DMS53 (cell line): ENCODE data around the gene OR2AE1.
"Not testable (repeated sequence)": the region's sequence is repeated elsewhere in the genome, so short reads cannot be mapped to it uniquely, and the experiment has no call there.

Experiments
- DNase-seq: peaks from one replicate; lab custom pipeline; 2025; lab: John Stamatoyannopoulos, UW

OR2AE1 gene, protein sequence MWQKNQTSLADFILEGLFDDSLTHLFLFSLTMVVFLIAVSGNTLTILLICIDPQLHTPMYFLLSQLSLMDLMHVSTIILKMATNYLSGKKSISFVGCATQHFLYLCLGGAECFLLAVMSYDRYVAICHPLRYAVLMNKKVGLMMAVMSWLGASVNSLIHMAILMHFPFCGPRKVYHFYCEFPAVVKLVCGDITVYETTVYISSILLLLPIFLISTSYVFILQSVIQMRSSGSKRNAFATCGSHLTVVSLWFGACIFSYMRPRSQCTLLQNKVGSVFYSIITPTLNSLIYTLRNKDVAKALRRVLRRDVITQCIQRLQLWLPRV

DNA sequence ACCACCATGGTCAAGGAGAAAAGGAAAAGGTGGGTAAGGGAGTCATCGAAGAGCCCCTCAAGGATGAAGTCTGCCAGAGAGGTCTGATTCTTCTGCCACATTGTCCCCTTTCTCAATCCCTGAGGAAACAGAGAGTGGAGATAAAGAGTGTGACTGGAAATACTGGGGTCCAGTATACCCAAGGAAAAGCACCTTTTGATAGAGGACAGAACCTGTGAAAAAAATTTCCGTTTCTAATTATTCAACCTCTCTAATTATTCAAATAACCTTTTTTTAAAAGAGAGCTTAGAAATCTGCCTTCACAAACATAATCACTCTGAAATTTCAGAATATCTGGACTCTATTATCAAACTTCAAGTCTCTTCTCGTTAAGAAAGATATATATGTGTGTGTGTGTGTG, at the start of gene OR2AE1:
Gene OR2AE1, minus strand, starts transcription at position 101 of the 400 bp plus-strand sequence. Its CDS starts 0 bp downstream, at position 101.
- no peak for DNase-seq

DNA sequence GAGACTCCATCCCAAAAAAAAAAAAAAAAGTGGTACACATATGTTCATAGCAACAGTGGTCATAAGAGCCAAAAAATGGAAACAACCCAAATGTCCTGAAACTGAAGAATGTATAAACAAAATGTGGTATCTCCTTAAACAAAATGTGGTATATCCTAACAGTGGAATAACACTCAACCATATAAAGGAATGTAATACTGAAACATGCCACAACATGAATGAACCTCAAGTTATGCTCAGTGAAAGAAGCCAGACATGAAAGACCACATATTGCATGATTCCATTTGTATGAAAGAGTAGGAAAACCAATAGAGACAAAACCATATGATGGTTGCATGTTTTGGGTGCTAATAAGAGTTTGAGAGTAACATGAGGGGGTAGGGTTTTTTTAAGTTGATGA, 49.5 kb upstream of the OR2AE1 start:
- DNase-seq: no peak

DNA sequence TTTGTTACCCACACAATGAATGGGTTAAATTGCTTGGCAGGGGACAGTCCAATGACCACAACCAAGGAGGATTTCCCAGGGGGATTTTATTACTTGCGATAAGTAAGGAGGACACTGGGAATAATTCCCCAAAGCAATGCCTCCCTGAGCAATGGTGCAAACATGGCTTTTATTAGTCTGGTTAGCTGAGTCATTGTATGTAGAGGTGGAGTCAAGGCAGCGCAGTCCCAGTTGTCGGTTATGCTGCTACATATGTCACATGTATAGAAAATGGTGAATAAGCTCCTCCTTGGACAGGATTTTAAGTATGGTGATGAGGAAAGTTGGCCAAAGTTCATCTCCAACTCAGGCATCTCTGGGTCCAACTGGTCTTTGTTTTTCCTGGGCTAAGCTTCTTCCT, 46.4 kb upstream of the OR2AE1 start:
- DNase-seq: peak; percentile 18

DNA sequence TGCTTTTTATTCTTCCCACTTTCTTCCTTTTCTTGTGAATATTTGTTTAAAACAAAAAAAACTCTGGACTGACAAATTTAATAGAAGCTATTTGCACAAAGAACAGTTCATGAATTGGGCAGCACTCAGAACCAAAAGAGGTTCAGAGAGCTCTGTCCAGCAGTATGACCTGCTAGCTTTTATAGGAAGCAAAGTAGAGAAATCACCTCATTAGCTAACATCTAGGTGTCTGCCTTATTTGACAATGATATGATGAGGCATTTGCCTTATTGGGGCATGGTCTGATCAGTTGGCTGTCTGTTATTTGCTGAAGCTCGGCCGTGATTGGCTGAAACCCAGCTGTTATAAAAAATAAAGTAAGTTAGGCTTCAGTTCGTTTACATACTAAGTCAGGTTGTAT, 43.3 kb upstream of the OR2AE1 start:
- DNase-seq: peak; percentile 28

DNA sequence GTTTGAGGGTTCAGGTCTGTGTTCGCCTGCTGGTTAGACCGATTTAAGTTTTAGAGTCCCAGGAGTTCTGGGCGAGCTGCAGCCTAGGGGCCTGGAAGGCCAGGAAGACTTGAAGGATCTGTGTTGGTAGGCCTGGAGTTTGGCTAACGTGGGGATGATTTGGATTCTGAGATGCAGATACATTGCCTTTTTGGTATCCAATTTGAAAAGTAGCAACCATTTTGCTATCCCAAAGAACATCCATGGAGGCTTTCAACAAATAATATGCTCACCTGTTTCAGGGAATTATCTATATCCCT, 42.9 kb upstream of the OR2AE1 start:
- DNase-seq: no peak

DNA sequence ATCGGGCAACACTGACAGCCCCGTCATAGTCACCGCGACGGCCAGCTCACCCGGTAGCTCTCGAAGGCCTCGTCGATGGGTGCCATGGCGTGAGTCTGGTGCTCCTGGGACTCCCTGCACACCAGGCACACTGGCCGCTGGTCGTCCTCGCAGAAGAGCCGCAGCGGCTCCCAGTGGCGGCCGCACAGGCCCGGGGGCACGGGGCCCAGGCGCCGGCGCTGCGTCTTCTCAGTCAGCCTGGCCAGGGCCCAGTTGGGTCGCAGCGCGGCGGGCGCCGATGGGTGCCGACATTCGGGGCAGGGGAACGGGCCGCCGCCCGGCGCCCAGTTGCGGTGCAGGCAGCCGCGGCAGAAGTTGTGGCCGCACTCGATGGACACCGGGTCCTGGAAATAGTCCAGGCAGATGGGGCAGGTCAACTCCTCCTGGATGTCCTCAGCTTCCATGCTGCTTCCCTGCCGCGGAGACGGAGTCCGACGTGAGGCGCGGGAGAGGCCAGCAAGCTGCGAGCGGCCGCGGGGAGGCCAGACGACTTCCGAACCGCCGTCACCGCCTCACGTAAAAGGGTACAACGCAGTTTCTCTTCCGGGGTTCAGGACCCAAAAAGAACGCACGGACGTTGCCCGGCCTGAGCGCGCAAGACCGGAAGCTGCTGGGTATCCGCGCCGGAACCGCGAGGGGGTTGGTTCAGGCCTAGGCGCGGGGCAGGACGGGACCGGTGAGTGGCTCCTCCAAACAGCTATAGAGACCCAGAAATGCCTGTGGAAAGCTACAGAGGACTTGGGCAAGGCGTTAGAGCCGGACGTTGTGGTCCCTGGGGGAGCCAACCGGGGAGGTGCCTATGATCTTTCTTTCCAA, 42.4 kb upstream of the OR2AE1 start, which contains the start of gene TRIM4:
Gene TRIM4, minus strand, starts transcription at position 572 of the 855 bp plus-strand sequence. Its CDS starts 129 bp downstream, at position 443.
- peak; percentile 96 for DNase-seq

DNA sequence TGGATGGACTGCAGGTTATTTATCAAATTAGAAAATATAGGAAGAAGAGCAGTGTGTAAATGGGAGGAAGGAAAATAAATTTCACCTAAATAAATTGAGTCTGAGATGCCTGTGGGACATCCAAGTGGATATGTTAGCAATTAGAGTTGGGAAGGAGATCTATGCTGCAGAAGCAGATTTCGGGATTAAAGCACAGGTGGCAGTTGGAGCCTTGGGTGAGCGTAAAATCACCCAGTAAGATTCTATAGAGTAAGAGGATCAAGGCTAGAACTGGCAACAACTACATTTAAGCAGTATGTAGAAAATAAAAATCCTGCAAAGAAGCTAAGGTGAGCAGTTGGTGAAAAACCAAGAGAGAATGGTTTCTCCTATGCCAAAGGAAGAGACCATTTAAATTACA, 34.1 kb upstream of the OR2AE1 start:
- DNase-seq: no peak

DNA sequence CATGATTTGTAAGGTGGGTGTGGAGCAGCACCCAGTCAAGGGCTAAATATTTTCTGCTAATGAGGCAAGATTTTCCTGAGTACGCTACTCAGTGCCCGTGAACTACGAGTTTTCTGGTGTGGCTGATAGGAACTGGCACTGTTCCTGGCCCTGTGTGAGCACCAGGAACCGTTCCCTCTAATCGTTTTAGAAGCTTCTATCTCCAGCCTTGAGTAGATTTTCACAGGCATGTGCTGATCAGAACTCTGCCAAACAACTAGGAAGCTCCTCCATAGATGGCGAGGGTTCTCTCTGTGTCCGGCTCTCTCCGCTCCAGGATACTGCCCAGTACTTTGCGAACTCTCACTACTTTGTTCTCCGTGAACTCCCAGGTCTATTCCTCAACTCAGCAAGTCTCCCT, 24.7 kb upstream of the OR2AE1 start:
- DNase-seq: no peak

DNA sequence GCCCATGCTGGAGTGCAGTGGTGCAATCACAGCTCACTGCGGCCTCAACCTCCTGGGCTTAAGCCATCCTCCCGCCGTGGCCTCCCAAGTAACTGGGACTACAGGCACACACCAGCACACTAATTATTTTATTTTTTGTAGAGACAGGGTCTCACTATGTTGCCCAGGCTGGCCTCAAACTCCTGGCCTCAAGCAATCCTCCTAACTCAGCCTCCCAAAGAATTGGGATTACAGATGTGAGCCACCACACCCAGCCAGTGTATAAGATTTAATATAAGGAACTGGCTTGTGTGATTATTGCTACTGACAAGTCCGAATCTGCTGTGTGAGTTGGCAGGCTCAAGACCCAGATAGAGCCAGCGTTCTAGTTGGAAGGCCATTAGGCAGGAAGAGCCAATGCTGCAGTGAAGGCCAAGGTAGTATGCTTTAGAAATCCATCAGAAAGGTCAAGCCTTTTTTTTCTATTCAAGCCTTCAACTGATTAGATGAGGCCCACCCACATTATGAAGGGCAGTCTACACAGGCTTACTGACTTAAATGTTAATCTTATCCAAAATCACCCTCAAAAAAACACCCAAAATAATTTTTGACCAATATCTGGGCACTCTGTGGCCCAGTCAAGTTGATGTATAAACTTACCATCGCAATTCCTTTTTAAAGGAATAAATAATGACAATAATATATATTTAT, 23.1 kb upstream of the OR2AE1 start:
- no peak for DNase-seq

DNA sequence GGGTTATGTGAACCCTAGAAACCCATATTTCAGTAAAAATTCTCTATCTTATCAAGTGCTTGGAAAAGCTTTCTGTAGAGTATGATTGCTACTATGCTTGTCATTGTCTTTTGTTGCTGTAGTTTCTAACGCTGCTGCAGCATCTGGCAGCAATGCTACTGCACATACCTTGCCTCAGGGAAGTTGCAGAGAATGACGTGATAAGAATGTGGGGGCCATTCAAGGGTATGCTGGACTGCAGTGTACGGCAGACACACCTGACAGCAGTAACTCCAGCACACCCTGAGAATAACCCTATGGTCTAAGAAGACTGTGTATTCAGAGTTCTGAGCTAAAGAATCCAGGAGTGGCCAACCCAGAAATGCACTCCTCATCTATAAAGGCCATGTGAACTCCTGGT, 22.0 kb upstream of the OR2AE1 start:
- no peak for DNase-seq

DNA sequence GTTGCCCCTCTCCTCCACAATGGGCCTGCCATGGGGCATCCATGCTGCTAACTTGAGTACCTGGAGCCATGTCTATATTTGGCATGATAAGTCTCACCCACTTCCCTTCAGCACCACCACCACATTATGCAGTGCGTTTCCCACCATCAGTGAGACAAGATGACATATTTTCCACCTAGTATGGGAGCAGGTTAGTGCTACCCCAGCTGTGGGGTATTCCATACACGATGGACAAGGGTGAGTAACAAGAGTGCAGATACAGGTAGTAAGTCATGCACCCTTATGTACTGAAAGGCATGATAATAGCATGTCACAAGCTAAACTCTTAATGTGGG, 21.2 kb upstream of the OR2AE1 start:
- no peak for DNase-seq

DNA sequence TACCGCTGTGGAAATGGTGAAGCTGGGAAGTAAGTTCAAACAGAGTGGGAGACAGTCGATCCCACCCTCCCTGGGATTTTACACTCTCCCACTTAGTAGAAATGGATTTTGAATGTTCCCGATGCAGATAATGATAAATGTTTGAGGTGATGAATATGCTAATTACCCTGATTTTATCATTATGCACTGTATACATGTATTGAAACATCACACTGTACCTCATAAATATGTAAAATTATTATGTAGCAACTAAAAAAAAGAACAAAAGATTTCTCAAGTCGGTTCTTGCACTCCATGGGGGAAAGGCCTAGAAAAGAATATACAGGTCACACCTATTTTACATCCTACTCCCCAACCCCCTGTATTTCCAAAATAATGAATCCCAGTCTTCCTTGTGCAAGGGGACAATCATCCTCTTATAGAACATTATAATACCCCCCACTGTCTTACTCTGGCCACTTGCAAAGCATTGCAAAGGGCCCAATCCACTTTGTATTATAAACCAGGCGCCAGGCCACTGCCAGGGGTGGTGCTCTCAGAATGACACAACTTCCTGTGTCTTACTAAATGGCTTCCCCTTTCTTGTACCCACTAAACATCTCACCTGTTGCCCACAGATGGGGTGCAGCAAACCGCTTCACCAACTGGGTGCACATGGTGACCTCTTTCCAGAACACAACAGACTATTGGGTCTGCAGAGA, 20.6 kb upstream of the OR2AE1 start:
- no peak for DNase-seq

DNA sequence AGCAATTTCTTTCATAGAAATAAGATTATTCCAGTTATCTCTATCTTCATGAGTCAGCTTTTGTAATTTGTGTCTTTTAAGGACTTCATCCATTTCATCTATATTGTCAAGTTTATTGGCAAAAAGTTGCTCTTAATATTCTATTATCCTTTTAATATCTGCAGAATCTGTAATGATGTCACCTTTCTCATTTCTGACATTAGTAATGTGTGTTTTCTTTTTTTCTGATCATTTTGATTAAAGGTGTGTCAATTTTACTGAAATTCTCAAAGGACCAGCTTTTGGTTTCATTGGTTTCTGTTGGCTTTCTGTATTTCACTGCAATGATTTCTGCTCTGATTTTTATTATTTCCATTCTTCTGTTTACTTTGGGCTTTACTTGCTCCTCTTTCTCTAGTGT, 17.9 kb upstream of the OR2AE1 start:
- no peak for DNase-seq

DNA sequence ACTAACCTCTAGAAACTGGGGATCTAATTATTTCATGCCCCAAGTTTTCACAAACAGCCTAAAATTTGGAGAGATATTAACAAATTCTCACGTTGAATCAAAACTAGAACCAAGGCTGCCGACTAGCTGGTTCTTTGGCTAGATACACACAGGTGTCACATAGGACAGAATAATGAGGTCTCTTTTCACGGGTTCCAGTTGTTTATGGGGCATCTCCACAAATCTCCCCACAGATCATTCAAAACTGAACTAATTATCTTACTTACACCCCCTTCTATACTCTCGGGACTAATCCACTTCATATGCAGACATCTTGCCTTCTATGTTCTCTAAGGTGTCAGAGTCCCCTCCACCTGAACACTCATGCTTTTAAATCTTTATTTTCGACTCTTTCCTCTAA, 16.4 kb upstream of the OR2AE1 start:
- no peak for DNase-seq

DNA sequence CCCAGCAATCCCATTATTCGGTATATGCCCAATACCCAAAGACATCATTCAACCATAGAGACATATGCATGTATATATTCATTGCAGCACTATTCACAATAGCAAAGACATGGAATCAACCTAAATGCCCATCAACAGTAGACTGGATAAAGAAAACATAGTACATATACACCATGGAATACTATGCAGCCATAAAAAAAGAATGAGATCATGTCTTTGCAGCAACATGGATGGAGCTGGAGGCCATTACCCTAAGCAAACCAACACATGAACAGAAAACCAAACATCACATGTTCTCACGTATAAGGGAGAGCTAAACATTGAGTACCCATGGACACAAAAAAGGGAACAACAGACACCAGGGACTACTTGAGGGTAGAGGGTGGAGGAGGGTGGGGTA, 13.5 kb upstream of the OR2AE1 start:
- not testable (repeated sequence) for DNase-seq

DNA sequence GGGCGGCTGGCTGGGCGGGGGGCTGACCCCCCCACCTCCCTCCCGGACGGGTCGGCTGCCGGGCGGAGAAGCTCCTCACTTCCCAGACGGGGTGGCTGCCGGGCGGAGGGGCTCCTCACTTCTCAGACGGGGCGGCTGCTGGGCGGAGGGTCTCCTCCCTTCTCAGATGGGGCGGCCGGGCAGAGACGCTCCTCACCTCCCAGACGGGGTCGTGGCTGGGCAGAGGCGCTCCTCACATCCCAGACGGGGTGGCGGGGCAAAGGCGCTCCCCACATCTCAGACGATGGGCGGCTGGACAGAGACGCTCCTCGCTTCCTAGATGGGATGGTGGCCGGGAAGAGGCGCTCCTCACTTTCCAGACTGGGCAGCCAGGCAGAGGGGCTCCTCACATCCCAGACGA, 11.5 kb upstream of the OR2AE1 start:
- not testable (repeated sequence) for DNase-seq

DNA sequence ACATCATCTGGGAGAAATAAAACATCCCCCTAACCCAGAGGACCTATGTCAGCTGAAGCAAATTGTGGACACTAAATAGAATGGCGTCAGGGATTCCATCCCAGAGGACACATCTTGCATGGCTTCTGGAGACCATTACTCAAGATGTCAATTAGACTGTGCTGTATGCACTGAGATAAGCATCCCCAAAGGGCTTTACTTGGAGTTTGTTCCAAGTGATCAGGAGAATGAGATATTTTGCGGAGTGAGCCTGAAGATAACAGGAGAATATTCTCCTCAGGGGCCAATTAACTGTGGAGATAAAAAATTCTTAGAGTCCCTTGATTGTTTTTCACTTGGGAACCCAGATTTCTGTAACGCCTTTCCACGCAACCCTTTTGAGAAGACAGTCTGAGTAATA, 4.5 kb upstream of the OR2AE1 start:
- DNase-seq: no peak

DNA sequence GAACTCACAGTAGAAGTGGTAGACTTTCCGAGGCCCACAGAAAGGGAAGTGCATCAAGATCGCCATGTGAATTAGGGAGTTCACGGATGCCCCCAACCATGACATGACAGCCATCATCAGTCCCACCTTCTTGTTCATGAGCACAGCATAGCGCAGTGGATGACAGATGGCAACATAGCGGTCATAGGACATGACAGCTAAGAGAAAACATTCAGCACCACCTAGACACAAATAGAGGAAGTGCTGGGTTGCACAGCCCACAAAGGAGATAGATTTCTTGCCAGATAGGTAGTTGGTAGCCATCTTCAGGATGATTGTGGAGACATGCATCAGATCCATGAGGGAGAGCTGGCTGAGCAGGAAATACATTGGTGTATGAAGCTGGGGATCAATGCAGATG, 342 bp downstream of the OR2AE1 start:
- peak; percentile 21 for DNase-seq

DNA sequence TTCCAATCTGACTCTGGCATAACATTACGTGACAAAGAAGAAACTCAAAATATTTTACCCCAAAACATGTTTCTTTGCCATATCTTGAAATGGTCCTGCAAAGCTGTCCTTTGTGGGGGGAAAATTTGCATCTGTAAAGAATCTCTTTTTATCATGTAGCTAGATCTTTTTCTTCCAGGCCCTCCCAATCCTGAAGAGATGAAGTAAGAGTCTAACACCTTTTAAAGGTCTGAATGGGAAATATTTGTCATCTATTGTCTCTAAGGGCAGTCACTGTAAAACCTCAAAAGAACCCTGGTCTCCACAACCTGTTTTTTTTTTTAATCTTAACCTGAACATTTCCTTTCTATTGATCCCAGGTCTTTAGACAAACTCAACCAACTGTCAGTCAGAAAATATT, 8.6 kb downstream of the OR2AE1 start:
- DNase-seq: no peak

DNA sequence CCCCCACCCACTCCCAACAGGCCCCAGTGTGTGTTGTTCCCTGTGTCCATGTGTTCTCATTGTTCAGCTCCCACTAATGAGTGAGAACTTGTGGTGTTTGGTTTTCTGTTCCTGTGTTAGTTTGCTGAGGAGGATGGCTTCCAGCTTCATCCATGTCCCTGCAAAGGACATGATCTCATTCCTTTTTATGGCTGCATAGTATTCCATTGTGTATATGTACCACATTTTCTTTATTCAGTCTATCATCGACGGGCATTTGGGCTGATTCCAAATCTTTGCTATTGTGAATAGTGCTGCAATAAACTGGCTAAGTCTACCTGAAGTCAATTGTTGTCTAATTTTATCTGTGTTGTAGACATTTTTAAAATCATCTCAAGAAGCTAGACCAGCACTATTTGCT, 9.4 kb downstream of the OR2AE1 start:
- DNase-seq: not testable (repeated sequence)

DNA sequence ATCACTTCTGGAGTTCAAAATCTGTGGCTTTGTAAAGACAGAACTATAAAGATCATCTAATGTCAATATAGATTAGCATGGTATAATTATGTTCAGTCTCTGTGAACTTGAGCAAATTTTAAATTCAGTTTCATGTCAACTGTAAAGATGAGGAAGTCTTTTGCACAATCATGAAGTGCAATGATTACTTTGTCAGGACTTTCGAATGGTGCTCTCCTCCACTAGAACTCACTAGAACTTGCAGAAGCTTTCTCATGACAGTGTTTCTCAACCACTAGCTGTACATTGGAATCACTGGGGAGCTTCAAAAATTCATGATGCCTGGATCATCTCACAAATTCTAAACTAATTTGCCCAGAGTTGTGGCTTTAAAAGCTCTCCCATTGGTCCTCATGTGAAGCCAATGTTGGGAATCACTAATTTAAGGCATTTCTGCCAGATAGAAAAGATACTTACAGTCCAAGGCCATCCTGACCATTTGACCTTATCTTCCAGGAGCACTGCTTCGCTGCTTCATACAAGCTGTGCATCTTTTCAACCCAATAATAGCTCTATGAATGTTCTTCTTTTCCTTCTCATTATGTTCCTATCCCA, 12.9 kb downstream of the OR2AE1 start:
- DNase-seq: peak; percentile 46
